ENCODE results near the gene EIF2B4.
"Not testable (repeated sequence)": the region's sequence is repeated elsewhere in the genome, so short reads cannot be mapped to it uniquely, and the experiment has no call there.

EIF2B4 gene

GRCh38 chr2:27377618-27378095, 7.5 kb upstream of the EIF2B4 start:
- no peak for DNase-seq

GRCh38 chr2:27376866-27377617, 6.9 kb upstream of the EIF2B4 start:
- no peak for DNase-seq

- DNase-seq: no peak
These were observed 6.2 kb upstream of the EIF2B4 start for GRCh38 chr2:27376151-27376865.

GRCh38 chr2:27375513-27376099, 5.5 kb upstream of the EIF2B4 start:
- DNase-seq: no peak

- no peak for DNase-seq
These were observed 3.4 kb upstream of the EIF2B4 start for GRCh38 chr2:27373567-27373966.

GRCh38 chr2:27372937-27373336, 2.8 kb upstream of the EIF2B4 start:
- no peak for DNase-seq

GRCh38 chr2:27370816-27371620, 880 bp upstream of the EIF2B4 start:
- DNase-seq: peak; percentile 18

GRCh38 chr2:27369471-27370025, 590 bp downstream of the EIF2B4 start:
- no peak for DNase-seq

- no peak for DNase-seq
These were observed 6.2 kb downstream of the EIF2B4 start for GRCh38 chr2:27363933-27364332.

- DNase-seq: no peak
These were observed 7.3 kb downstream of the EIF2B4 start for GRCh38 chr2:27362678-27363420.

GRCh38 chr2:27356382-27357181, 13.6 kb downstream of the EIF2B4 start, which contains the start of gene GTF3C2:
GTF3C2 (minus strand) TSS chr2:27356764; CDS start chr2:27343554, 13,210 bp downstream.
- peak; percentile 88 for DNase-seq

GRCh38 chr2:27356056-27356381, 14.1 kb downstream of the EIF2B4 start:
- no peak for DNase-seq

- no peak for DNase-seq
These were observed 15.6 kb downstream of the EIF2B4 start for GRCh38 chr2:27354597-27354927.

- DNase-seq: no peak
These were observed 16.2 kb downstream of the EIF2B4 start for GRCh38 chr2:27353762-27354596.

- not testable (repeated sequence) for DNase-seq
These were observed 16.8 kb downstream of the EIF2B4 start for GRCh38 chr2:27353386-27353761.

- DNase-seq: no peak
These were observed 18.1 kb downstream of the EIF2B4 start for GRCh38 chr2:27351802-27352598.

- no peak for DNase-seq
These were observed 19.9 kb downstream of the EIF2B4 start for GRCh38 chr2:27350106-27350693.

GRCh38 chr2:27347641-27348040, 22.5 kb downstream of the EIF2B4 start:
- DNase-seq: no peak

- DNase-seq: no peak
These were observed 34.0 kb downstream of the EIF2B4 start for GRCh38 chr2:27336173-27336572.
